GM23248 (cell line): ENCODE measurements around the gene ZNF730. TPM values are rescaled to one million over a fixed set of nuclear protein-coding genes. Genes with fewer than 3 reads are reported as not detected.
"Not testable (repeated sequence)": the region's sequence is repeated elsewhere in the genome, so short reads cannot be mapped to it uniquely, and the experiment has no call there.

Experiments used
- DNase-seq: peaks from one replicate; pipeline ENCODE4 v3.0.0-alpha.2; 2015
- H2AFZ ChIP-seq: fragments of 200-600 bp; sonication (generic); 2 replicates; pipeline ENCODE4 v1.6.1; 2016; ENCODE audit warnings: antibody characterized with exemption
- H3F3A ChIP-seq: fragments of 200-600 bp; sonication (generic); 2 replicates; pipeline ENCODE4 v1.6.1; 2016; ENCODE audit warnings: mild to moderate bottlenecking, antibody characterized with exemption, mixed run types; ENCODE audit not compliant: insufficient read depth
- H3K27ac ChIP-seq: fragments of 200-600 bp; sonication (generic); 2 replicates; pipeline ENCODE4 v1.5.1; 2016; ENCODE audit warnings: mild to moderate bottlenecking
- H3K27me3 ChIP-seq: fragments of 200-600 bp; sonication (generic); replicated peaks from 2 replicates; pipeline ENCODE4 v1.6.1; 2016; ENCODE audit warnings: mild to moderate bottlenecking; ENCODE audit not compliant: insufficient read depth
- H3K36me3 ChIP-seq: fragments of 200-600 bp; sonication (generic); 2 replicates; pipeline ENCODE4 v1.6.1; 2016; ENCODE audit warnings: low read depth, mild to moderate bottlenecking
- H3K4me1 ChIP-seq: fragments of 200-600 bp; sonication (generic); 2 replicates; pipeline ENCODE4 v1.6.1; 2016; ENCODE audit warnings: mild to moderate bottlenecking; ENCODE audit not compliant: insufficient read depth
- H3K4me2 ChIP-seq: fragments of 200-600 bp; sonication (generic); one replicate; pipeline ENCODE4 v1.6.1; 2016; ENCODE audit warnings: mild to moderate bottlenecking; ENCODE audit not compliant: unreplicated experiment
- H3K4me3 ChIP-seq: fragments of 200-600 bp; sonication (generic); 2 replicates; pipeline ENCODE4 v1.5.1; 2016; ENCODE audit warnings: mild to moderate bottlenecking
- H3K79me2 ChIP-seq: fragments of 200-600 bp; sonication (generic); 2 replicates; pipeline ENCODE4 v1.6.1; 2016; ENCODE audit warnings: mild to moderate bottlenecking; ENCODE audit not compliant: insufficient read depth
- H3K9ac ChIP-seq: fragments of 200-600 bp; sonication (generic); 2 replicates; pipeline ENCODE4 v1.6.1; 2016; ENCODE audit warnings: mild to moderate bottlenecking
- H3K9me2 ChIP-seq: fragments of 200-600 bp; sonication (generic); 2 replicates; pipeline ENCODE4 v1.6.1; 2016; ENCODE audit warnings: mixed run types, mild to moderate bottlenecking, moderate library complexity; ENCODE audit not compliant: insufficient read depth
- H3K9me3 ChIP-seq: fragments of 200-600 bp; sonication (generic); one replicate; pipeline ENCODE4 v1.6.1; 2017; ENCODE audit warnings: low read depth
- H4K20me1 ChIP-seq: fragments of 200-600 bp; sonication (generic); 2 replicates; pipeline ENCODE4 v1.6.0; 2016; ENCODE audit not compliant: insufficient read depth
- EZH2 ChIP-seq: fragments of 200-600 bp; sonication (generic); IDR thresholded peaks from 2 replicates; pipeline ENCODE4 v1.6.1; 2018; ENCODE audit warnings: antibody characterized with exemption, mild to moderate bottlenecking; ENCODE audit not compliant: insufficient read depth, poor library complexity, severe bottlenecking
- EZH2phosphoT487 ChIP-seq: fragments of 200-600 bp; sonication (generic); IDR thresholded peaks from 2 replicates; pipeline ENCODE4 v1.6.1; 2018; ENCODE audit warnings: antibody characterized with exemption, moderate library complexity, mild to moderate bottlenecking, low read depth; ENCODE audit not compliant: insufficient read depth
- WGBS, 2 experiments: methylation state at CpG; one replicate each; pipeline ENCODE4 v1.1.6; 2015 to 2017; ENCODE audit warnings: low lambda C conversion rate in 2 of 2, low coverage in 1 of 2; ENCODE audit errors: missing lambda C conversion rate in 2 of 2; 5-methylcytosine and 5-hydroxymethylcytosine counted together
- in situ Hi-C: fragments of 300-500 bp; cut with MboI; formaldehyde crosslinking; loops from 2 replicates; pipeline ENCODE4 v1.15.0; 2020
- polyA plus RNA-seq: library from polyadenylated mRNA; unstranded; fragments of >200 nt; fragmentation: Nextera tagmentation; extraction: Ambion mirVana; gene quantifications from 2 replicates; pipeline ENCODE4 v1.2.1, GENCODE V29; 2016
- total RNA-seq: library from RNA; depleted of rRNA; stranded (reverse); fragments of >200 nt; shearing (Covaris generic); gene quantifications from 2 replicates; pipeline ENCODE4 v1.2.3, GENCODE V29; 2014; rRNA removed

The ZNF730 gene
- total and polyA plus RNA-seq, 2 experiments from 2014 or later = 0.22 to 0.44 TPM

DNA sequence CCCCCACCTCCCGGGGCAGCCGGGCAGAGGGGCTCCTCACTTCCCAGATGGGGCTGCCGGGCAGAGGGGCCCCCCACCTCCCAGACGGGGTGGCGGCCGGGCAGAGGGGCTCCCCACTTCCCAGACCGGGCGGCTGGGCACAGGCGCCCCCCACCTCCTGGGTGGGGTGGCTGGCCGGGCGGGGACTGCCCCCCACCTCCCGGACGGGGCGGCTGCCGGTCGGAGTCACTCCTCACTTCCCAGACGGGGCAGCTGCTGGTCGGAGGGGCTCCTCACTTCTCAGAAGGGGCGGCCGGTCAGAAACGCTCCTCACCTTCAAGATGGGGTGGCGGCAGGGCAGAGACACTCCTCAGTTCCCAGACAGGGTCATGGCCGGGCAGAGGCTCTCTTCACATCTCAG, 43.9 kb downstream of the ZNF730 start:
- in situ Hi-C loops = no loop called here
- 72 to 83% methylated on average over 9 to 14 of the region's 23 CpGs for WGBS, 2 experiments
- Histone ChIP-seq H3K36me3 (no peaks in the 10 kb centered on the region), H3K9me2 (no peaks in the 10 kb centered on the region), H3K9me3 (no peaks in the 10 kb centered on the region), H3K9ac (no peak overlapping the region), H4K20me1 (no peaks in the 10 kb centered on the region), H3K27me3 (no peaks in the 10 kb centered on the region), H3K4me2 (no peak overlapping the region), H3K79me2 (no peaks in the 10 kb centered on the region), H3K4me3 (no peak overlapping the region), H3K4me1 (no peaks in the 10 kb centered on the region), H3K27ac (no peak overlapping the region), H3F3A (no peaks in the 10 kb centered on the region), H2AFZ (no peak overlapping the region)
- TF ChIP-seq EZH2phosphoT487 (no peak), EZH2 (no peak)
- no peak for DNase-seq

DNA sequence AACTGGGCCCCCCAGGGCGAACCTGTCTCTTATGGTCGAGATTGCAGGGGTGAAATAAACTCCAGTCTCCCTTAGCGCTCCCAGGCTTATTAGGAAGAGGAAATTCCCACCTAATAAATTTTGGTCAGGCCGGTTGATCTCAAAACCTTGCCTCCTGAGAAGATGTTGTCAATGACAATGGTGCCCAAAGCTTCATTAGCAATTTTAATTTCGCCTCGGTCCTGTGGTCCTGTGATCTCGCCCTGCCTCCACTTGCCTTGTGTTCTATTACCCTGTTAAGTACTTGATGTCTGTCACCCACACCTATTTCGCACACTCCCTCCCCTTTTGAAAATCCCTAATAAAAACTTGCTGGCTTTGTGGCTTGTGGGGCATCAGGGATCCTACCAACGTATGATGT, 51.5 kb downstream of the ZNF730 start:
- H3K36me3 ChIP-seq, H3K4me2 ChIP-seq, H3K9me2 ChIP-seq, H3K79me2 ChIP-seq, H4K20me1 ChIP-seq, H3K4me1 ChIP-seq, H2AFZ ChIP-seq, H3K9me3 ChIP-seq, in situ Hi-C loops, DNase-seq, H3K9ac ChIP-seq, H3K4me3 ChIP-seq, H3K27ac ChIP-seq, H3F3A ChIP-seq, H3K27me3 ChIP-seq: not testable (repeated sequence)
- 1 to 4% methylated on average over 9 of the region's 9 CpGs for WGBS, 2 experiments

DNA sequence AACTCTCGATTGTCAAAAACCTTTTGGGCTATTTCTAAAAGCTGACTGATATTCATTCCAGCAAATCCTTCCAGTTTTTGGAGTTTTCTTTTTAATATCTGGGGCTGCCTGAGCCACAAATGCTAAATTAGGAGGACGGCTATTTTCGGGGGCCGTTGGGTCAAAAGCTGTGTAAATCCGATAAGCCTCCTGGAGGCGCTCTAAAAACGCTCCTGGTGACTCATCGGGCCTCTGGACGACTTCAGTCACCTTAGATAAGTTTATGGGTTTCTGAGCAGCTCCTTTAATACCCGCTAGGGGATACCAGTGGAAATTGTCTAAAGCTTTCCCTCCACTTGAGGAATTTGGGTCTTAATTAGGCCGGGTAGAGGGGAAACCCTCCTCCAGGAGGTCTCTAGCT, 66.4 kb downstream of the ZNF730 start:
- no peaks in the 10 kb centered on the region for H3K9me3 ChIP-seq
- no peak overlapping the region for H3K9ac ChIP-seq
- H3K4me2 ChIP-seq = no peak overlapping the region
- no peak overlapping the region for H3K4me3 ChIP-seq
- H3K79me2 ChIP-seq = no peaks in the 10 kb centered on the region
- in situ Hi-C loops = no loop called here
- no peak overlapping the region for H3K27ac ChIP-seq
- no peaks in the 10 kb centered on the region for H3K36me3 ChIP-seq
- no peaks in the 10 kb centered on the region for H3K4me1 ChIP-seq
- no peaks in the 10 kb centered on the region for H3F3A ChIP-seq
- no peaks in the 10 kb centered on the region for H3K27me3 ChIP-seq
- H4K20me1 ChIP-seq = no peaks in the 10 kb centered on the region
- no peaks in the 10 kb centered on the region for H3K9me2 ChIP-seq
- WGBS, 2 experiments = 47 to 48% methylated on average over 11 of the region's 11 CpGs
- DNase-seq = no peak
- TF ChIP-seq EZH2 (no peak), EZH2phosphoT487 (no peak)
- H2AFZ ChIP-seq = no peak overlapping the region

DNA sequence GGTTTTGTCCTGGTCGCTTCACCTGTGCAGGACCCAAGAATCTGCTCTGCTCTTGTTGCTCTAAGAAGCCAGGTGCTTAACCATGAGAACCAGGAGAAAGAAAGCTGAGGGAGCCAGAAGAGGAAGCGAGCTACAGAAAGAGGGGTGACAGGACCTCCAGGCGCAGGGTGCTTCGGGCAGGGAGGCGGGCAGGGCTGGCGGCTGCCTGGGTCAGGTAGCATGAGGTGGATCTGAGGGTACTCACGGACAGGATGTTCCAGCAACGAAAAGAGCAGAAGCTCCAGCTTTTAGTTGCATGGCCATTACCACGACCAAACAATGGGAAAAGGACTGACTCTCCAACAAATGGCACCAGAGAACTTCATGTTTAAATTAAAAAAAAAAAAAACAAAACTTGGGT, 73.5 kb downstream of the ZNF730 start:
- WGBS, 2 experiments = 37 to 43% methylated on average over 8 to 9 of the region's 9 CpGs

More for the DNA sequence above, 73.5 kb downstream of the ZNF730 start:
- H3K36me3 ChIP-seq = no peaks in the 10 kb centered on the region
- no peak overlapping the region for H3K4me2 ChIP-seq
- in situ Hi-C loops = no loop called here
- no peak for DNase-seq
- no peaks in the 10 kb centered on the region for H3F3A ChIP-seq
- TF ChIP-seq EZH2 = no peak
- TF ChIP-seq EZH2phosphoT487 = no peak
- no peak overlapping the region for H2AFZ ChIP-seq
- no peaks in the 10 kb centered on the region for H3K27me3 ChIP-seq
- H4K20me1 ChIP-seq = no peaks in the 10 kb centered on the region
- H3K79me2 ChIP-seq = no peaks in the 10 kb centered on the region
- H3K9me2 ChIP-seq = no peaks in the 10 kb centered on the region
- no peaks in the 10 kb centered on the region for H3K4me1 ChIP-seq
- H3K27ac ChIP-seq = no peak overlapping the region
- H3K4me3 ChIP-seq = no peak overlapping the region
- H3K9ac ChIP-seq = no peak overlapping the region
- no peaks in the 10 kb centered on the region for H3K9me3 ChIP-seq

Other genes with a start within 250 kb of the ZNF730 start
- gene ZNF728, start 113.8 kb upstream of the ZNF730 start, total RNA-seq = not detected in 2 replicates
- gene ZNF728, start 113.8 kb upstream of the ZNF730 start, polyA plus RNA-seq = not detected in 2 replicates
- gene ZNF724, start 133.4 kb downstream of the ZNF730 start, total RNA-seq = 0.76 and 4.3 TPM in 2 replicates
- 1.3 and 1.9 TPM in 2 replicates for gene ZNF724, start 133.4 kb downstream of the ZNF730 start, polyA plus RNA-seq